IMR-90 (cell line): ENCODE results near the gene ZNF416. TPM values are rescaled to one million over a fixed set of nuclear protein-coding genes. Genes with fewer than 3 reads are reported as not detected.

Source experiments
- ATAC-seq: fragments of 200-7000 bp; cut with Tn5 transposase; 2 replicates; pipeline ENCODE4 v1.9.1; 2020; ENCODE audit warnings: low read depth, mild to moderate bottlenecking, moderate library complexity
- BruUV-seq: library from RNA; stranded (reverse); fragments of 400-500 nt; replicated peaks from 2 replicates; lab custom pipeline; 2021; lab: Mats Ljungman, UMichigan
- CTCF ChIA-PET: fragments of 300-600 bp; formaldehyde crosslinking; extraction: SDS; loops from one replicate; lab custom pipeline; 2021; ENCODE audit warnings: antibody characterized with exemption; lab: Yijun Ruan, JAX
- POLR2A ChIA-PET: fragments of 300-600 bp; sonication (Branson Sonifier 250); formaldehyde crosslinking; loops from one replicate; lab custom pipeline; 2022; ENCODE audit warnings: antibody characterized with exemption; ENCODE audit not compliant: unreplicated experiment; lab: Charles Lee
- DNase-seq: peaks from one replicate; pipeline ENCODE4 v3.0.0; 2013
- H2AFZ ChIP-seq: replicated peaks from 2 replicates; pipeline ENCODE3; 2013; ENCODE audit warnings: low read length, mild to moderate bottlenecking; ENCODE audit not compliant: poor library complexity
- H2AK5ac ChIP-seq: 2 replicates; pipeline ENCODE4 v1.6.1; 2013; ENCODE audit warnings: low read depth, low read length, inconsistent platforms
- H2AK9ac ChIP-seq: replicated peaks from 2 replicates; pipeline ENCODE3; 2013; ENCODE audit warnings: mild to moderate bottlenecking, low read depth, low read length, moderate library complexity; ENCODE audit not compliant: poor library complexity
- H2BK120ac ChIP-seq: 2 replicates; pipeline ENCODE4 v1.6.1; 2013; ENCODE audit warnings: low read depth, low read length, inconsistent platforms
- H2BK15ac ChIP-seq: 3 replicates; pipeline ENCODE4 v1.6.1; 2013; ENCODE audit warnings: low read depth, low read length, inconsistent platforms
- H2BK20ac ChIP-seq: 2 replicates; pipeline ENCODE4 v1.6.1; 2013; ENCODE audit warnings: low read depth, mild to moderate bottlenecking, inconsistent platforms, low read length, moderate library complexity
- H2BK5ac ChIP-seq: 2 replicates; pipeline ENCODE4 v1.6.1; 2013; ENCODE audit warnings: mild to moderate bottlenecking, low read depth, low read length, inconsistent platforms; ENCODE audit not compliant: poor library complexity, severe bottlenecking
- H3K14ac ChIP-seq: replicated peaks from 2 replicates; pipeline ENCODE4 v1.6.1; 2013; ENCODE audit warnings: low read depth, low read length, inconsistent platforms
- H3K18ac ChIP-seq: 2 replicates; pipeline ENCODE4 v1.6.1; 2013; ENCODE audit warnings: low read depth, low read length, control low read depth
- H3K23ac ChIP-seq: 2 replicates; pipeline ENCODE4 v1.6.1; 2013; ENCODE audit warnings: low read depth, low read length, inconsistent platforms
- H3K27ac ChIP-seq: 2 replicates; pipeline ENCODE4 v1.5.1; 2013; ENCODE audit warnings: mild to moderate bottlenecking, control low read depth, low read length; ENCODE audit not compliant: insufficient read depth
- H3K27me3 ChIP-seq: 2 replicates; pipeline ENCODE4 v1.6.1; 2013; ENCODE audit warnings: low read length; ENCODE audit not compliant: control insufficient read depth, insufficient read depth
- H3K36me3 ChIP-seq: 2 replicates; pipeline ENCODE4 v1.6.1; 2013; ENCODE audit warnings: low read length, mixed read lengths; ENCODE audit not compliant: control insufficient read depth, insufficient read depth
- H3K4ac ChIP-seq: 2 replicates; pipeline ENCODE4 v1.6.1; 2013; ENCODE audit warnings: low read depth, low read length, inconsistent platforms
- H3K4me1 ChIP-seq: 2 replicates; pipeline ENCODE4 v1.6.1; 2013; ENCODE audit warnings: low read length, mixed read lengths; ENCODE audit not compliant: control insufficient read depth, insufficient read depth
- H3K4me2 ChIP-seq: 2 replicates; pipeline ENCODE4 v1.6.1; 2013; ENCODE audit warnings: low read depth, mild to moderate bottlenecking, control low read depth, low read length, moderate library complexity
- H3K4me3 ChIP-seq: 2 replicates; pipeline ENCODE4 v1.5.1; 2013; ENCODE audit warnings: low read depth, mild to moderate bottlenecking, control low read depth, low read length, moderate library complexity; ENCODE audit not compliant: insufficient read depth
- H3K56ac ChIP-seq: 2 replicates; pipeline ENCODE4 v1.6.1; 2013; ENCODE audit warnings: low read length, inconsistent platforms; ENCODE audit not compliant: insufficient read depth; ENCODE audit errors: extremely low read depth
- H3K79me1 ChIP-seq, 2 experiments: 2 replicates each; pipeline ENCODE4 v1.6.1; 2013; ENCODE audit warnings: low read length in 2 of 2, inconsistent platforms in 1 of 2, low read depth in 1 of 2
- H3K9ac ChIP-seq: 2 replicates; pipeline ENCODE4 v1.6.1; 2013; ENCODE audit warnings: low read depth, low read length, control low read depth
- H3K9me1 ChIP-seq: 2 replicates; pipeline ENCODE4 v1.6.1; 2013; ENCODE audit warnings: low read length, inconsistent platforms; ENCODE audit not compliant: insufficient read depth
- H3K9me3 ChIP-seq: 2 replicates; pipeline ENCODE4 v1.6.1; 2013; ENCODE audit warnings: low read length; ENCODE audit not compliant: control insufficient read depth, insufficient read depth
- H4K20me1 ChIP-seq: 2 replicates; pipeline ENCODE4 v1.6.1; 2013; ENCODE audit warnings: low read length, inconsistent platforms; ENCODE audit not compliant: insufficient read depth
- H4K5ac ChIP-seq: 2 replicates; pipeline ENCODE4 v1.6.1; 2013; ENCODE audit warnings: mild to moderate bottlenecking, low read depth, low read length, control low read depth
- H4K8ac ChIP-seq, 2 experiments: 2 replicates each; pipeline ENCODE4 v1.6.1; 2013; ENCODE audit warnings: low read depth in 2 of 2, low read length in 2 of 2, control low read depth in 1 of 2, inconsistent platforms in 1 of 2
- H4K91ac ChIP-seq: 2 replicates; pipeline ENCODE4 v1.6.1; 2013; ENCODE audit warnings: low read depth, low read length, inconsistent platforms; ENCODE audit not compliant: insufficient read depth
- BHLHE40 ChIP-seq: fragments of 150-350 bp; IDR thresholded peaks from 2 replicates; pipeline ENCODE4 v1.6.1; 2016; ENCODE audit warnings: mild to moderate bottlenecking, low read depth, low read length
- CEBPB ChIP-seq: IDR thresholded peaks from 2 replicates; pipeline ENCODE4 v1.6.1; 2012; ENCODE audit warnings: low read depth, low read length, improper control_type of control experiment
- CHD1 ChIP-seq: IDR thresholded peaks from 2 replicates; pipeline ENCODE4 v1.6.1; 2012; ENCODE audit warnings: low read depth, low read length, improper control_type of control experiment
- ELK1 ChIP-seq: fragments of 150-350 bp; IDR thresholded peaks from 2 replicates; pipeline ENCODE4 v1.6.1; 2016; ENCODE audit warnings: low read depth, mild to moderate bottlenecking, low read length, moderate library complexity, borderline replicate concordance
- MAFK ChIP-seq: IDR thresholded peaks from 2 replicates; pipeline ENCODE4 v1.6.1; 2012; ENCODE audit warnings: low read depth, low read length, improper control_type of control experiment
- MAZ ChIP-seq: IDR thresholded peaks from 2 replicates; pipeline ENCODE4 v1.6.1; 2012; ENCODE audit warnings: low read depth, mild to moderate bottlenecking, low read length, improper control_type of control experiment, moderate library complexity, borderline replicate concordance
- MXI1 ChIP-seq: IDR thresholded peaks from 2 replicates; pipeline ENCODE4 v1.6.1; 2012; ENCODE audit warnings: low read depth, mild to moderate bottlenecking, low read length, moderate library complexity, borderline replicate concordance
- POLR2A ChIP-seq: IDR thresholded peaks from 2 replicates; pipeline ENCODE4 v1.6.1; 2012; ENCODE audit warnings: mild to moderate bottlenecking, low read depth, low read length
- RAD21 ChIP-seq: IDR thresholded peaks from 2 replicates; pipeline ENCODE4 v1.6.1; 2012; ENCODE audit warnings: low read length, improper control_type of control experiment
- RCOR1 ChIP-seq: IDR thresholded peaks from 2 replicates; pipeline ENCODE4 v1.6.1; 2012; ENCODE audit warnings: mild to moderate bottlenecking, low read length, improper control_type of control experiment; ENCODE audit not compliant: insufficient replicate concordance
- RFX5 ChIP-seq: IDR thresholded peaks from 2 replicates; pipeline ENCODE4 v1.8.0; 2012; ENCODE audit warnings: low read depth, mild to moderate bottlenecking, low read length, moderate library complexity
- SMC3 ChIP-seq: fragments of 150-350 bp; IDR thresholded peaks from 2 replicates; pipeline ENCODE4 v1.6.1; 2016; ENCODE audit warnings: low read depth, mild to moderate bottlenecking, antibody characterized with exemption, low read length, moderate library complexity
- USF2 ChIP-seq: fragments of 150-350 bp; IDR thresholded peaks from 2 replicates; pipeline ENCODE4 v1.6.1; 2017; ENCODE audit warnings: mild to moderate bottlenecking, antibody characterized with exemption, low read length, low read depth
- WGBS, 2 experiments: methylation state at CpG; one replicate each; pipeline versions ENCODE4 v1.1.5 to v1.1.7; 2013; ENCODE audit warnings: missing lambda C conversion rate in 2 of 2; ENCODE audit not compliant: insufficient read length in 1 of 2; ENCODE audit errors: extremely low coverage in 2 of 2; 5-methylcytosine and 5-hydroxymethylcytosine counted together
- dilution Hi-C: fragments of 300-500 bp; cut with HindIII; formaldehyde crosslinking; loops from one replicate; pipeline ENCODE4 v1.14.3; 2018; ENCODE audit warnings: low sequenced_read_pairs; ENCODE audit not compliant: unreplicated experiment
- in situ Hi-C: fragments of 300-500 bp; cut with MboI; formaldehyde crosslinking; loops from 3 replicates; pipeline ENCODE4 v1.14.3; 2019; ENCODE audit warnings: low sequenced_read_pairs, inconsistent platforms, mixed read lengths
- intact Hi-C: fragments of 100-400 bp; cut with micrococcal nuclease; formaldehyde crosslinking; loops from 2 replicates; pipeline ENCODE4 v1.10.0; 2022
- polyA plus RNA-seq, 3 experiments: library from polyadenylated mRNA; depleted of rRNA; stranded (reverse); fragments of >200 nt; gene quantifications; 2 replicates each; pipeline ENCODE4 v1.2.3, GENCODE V29; 2012; ENCODE audit warnings: low replicate concordance in 1 of 3
- total RNA-seq: library from RNA; depleted of rRNA; stranded (reverse); fragments of >200 nt; gene quantifications from 2 replicates; pipeline ENCODE4 v1.2.3, GENCODE V29; 2012
- TF ChIP-seq, protein P1 (sequence below): conservative IDR thresholded peaks from 2 replicates; pipeline ENCODE4 v1.5.1; 2012; ENCODE audit warnings: mild to moderate bottlenecking, low read depth, low read length, improper control_type of control experiment

Gene ZNF416
- total and polyA plus RNA-seq, 2 of the 4 experiments (the other 2 are of a cell fraction), result 2.6 to 8.1 TPM

GRCh38 chr19:57572415-57572947 is 6.2 kb downstream of the ZNF416 start:
- Histone ChIP-seq H2AK5ac (no peak overlapping the region), H2AFZ (no peak overlapping the region), H3K4me1 (no peaks in the 10 kb centered on the region), H3K4me2 (no peak overlapping the region), H3K27me3 (no peaks in the 10 kb centered on the region), H3K9ac (no peak overlapping the region), H3K27ac (no peak overlapping the region), H3K9me1 (no peaks in the 10 kb centered on the region), H2BK20ac (no peak overlapping the region), H3K4ac (no peak overlapping the region), H3K79me1 (peaks cover 18 to 20% of the 10 kb centered on the region in 2 experiments), H4K8ac (no peak overlapping the region), H3K56ac (no peak overlapping the region), H3K9me3 (peaks cover 92% of the 10 kb centered on the region), H4K20me1 (no peaks in the 10 kb centered on the region), H3K36me3 (peaks cover 63% of the 10 kb centered on the region), H2BK5ac (no peak overlapping the region), H3K18ac (no peak overlapping the region), H3K4me3 (no peak overlapping the region), H2BK120ac (no peak overlapping the region), H2BK15ac (no peak overlapping the region), H4K5ac (no peak overlapping the region), H3K14ac (no peak overlapping the region), H2AK9ac (no peak overlapping the region), H4K91ac (no peak overlapping the region), H3K23ac (no peak overlapping the region)
- dilution Hi-C loops, result no loop called here
- CTCF ChIA-PET, result no interaction called here
- in situ Hi-C loops, result no loop called here
- DNase-seq (no peak), ATAC-seq (no peak)
- no TSS peak for BruUV-seq
- no CpG with 5 or more reads among the region's 3 CpGs for WGBS, 2 experiments
- intact Hi-C loops, result no loop called here
- POLR2A ChIA-PET, result no interaction called here
- no peak for TF ChIP-seq USF2
- TF ChIP-seq POLR2A, result no peak
- no peak for TF ChIP-seq RFX5
- TF ChIP-seq CEBPB, result no peak
- TF ChIP-seq, protein P1, sequence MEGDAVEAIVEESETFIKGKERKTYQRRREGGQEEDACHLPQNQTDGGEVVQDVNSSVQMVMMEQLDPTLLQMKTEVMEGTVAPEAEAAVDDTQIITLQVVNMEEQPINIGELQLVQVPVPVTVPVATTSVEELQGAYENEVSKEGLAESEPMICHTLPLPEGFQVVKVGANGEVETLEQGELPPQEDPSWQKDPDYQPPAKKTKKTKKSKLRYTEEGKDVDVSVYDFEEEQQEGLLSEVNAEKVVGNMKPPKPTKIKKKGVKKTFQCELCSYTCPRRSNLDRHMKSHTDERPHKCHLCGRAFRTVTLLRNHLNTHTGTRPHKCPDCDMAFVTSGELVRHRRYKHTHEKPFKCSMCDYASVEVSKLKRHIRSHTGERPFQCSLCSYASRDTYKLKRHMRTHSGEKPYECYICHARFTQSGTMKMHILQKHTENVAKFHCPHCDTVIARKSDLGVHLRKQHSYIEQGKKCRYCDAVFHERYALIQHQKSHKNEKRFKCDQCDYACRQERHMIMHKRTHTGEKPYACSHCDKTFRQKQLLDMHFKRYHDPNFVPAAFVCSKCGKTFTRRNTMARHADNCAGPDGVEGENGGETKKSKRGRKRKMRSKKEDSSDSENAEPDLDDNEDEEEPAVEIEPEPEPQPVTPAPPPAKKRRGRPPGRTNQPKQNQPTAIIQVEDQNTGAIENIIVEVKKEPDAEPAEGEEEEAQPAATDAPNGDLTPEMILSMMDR, result no peak
- TF ChIP-seq SMC3, result no peak
- TF ChIP-seq MAFK, result no peak
- no peak for TF ChIP-seq RAD21
- TF ChIP-seq MXI1, result no peak
- no peak for TF ChIP-seq BHLHE40
- TF ChIP-seq RCOR1, result no peak
- no peak for TF ChIP-seq ELK1
- TF ChIP-seq MAZ, result no peak
- TF ChIP-seq CHD1, result no peak
